Tibial nerve (tissue), 4 donors: ENCODE data around the gene CDC42BPB. TPM values are rescaled to one million over a fixed set of nuclear protein-coding genes. Genes with fewer than 3 reads are reported as not detected.

Experiments used
- DNase-seq, 2 donors: peaks; one replicate each; pipeline ENCODE4 v3.0.0-alpha.2; 2019; ENCODE audit warnings: low spot score in 2 of 2
- H3K27ac ChIP-seq, 4 donors: fragments of 200-600 bp; sonication (generic) in 3 of 4; one replicate each; pipeline ENCODE4 v1.5.1; 2017 to 2019; ENCODE audit warnings: mild to moderate bottlenecking in 1 of 4
- H3K27me3 ChIP-seq, 2 donors: fragments of 200-600 bp; sonication (generic) in 1 of 2; one replicate each; pipeline versions ENCODE4 v1.5.1 to v1.6.0; 2017 to 2019
- H3K36me3 ChIP-seq, 3 donors: fragments of 200-600 bp; sonication (generic); one replicate each; pipeline ENCODE4 v1.5.1; 2018 to 2019
- H3K4me1 ChIP-seq, 4 donors: fragments of 200-600 bp; sonication (generic) in 3 of 4; one replicate each; pipeline ENCODE4 v1.5.1; 2017 to 2019
- H3K4me3 ChIP-seq, 4 donors: fragments of 200-600 bp; sonication (generic) in 3 of 4; one replicate each; pipeline ENCODE4 v1.5.1; 2017 to 2019; ENCODE audit warnings: mild to moderate bottlenecking in 1 of 4, moderate library complexity in 1 of 4
- H3K9me3 ChIP-seq, 4 donors: fragments of 200-600 bp; sonication (generic) in 3 of 4; one replicate each; pipeline ENCODE4 v1.5.1; 2017 to 2019
- EP300 ChIP-seq, 2 donors: sonication (generic); formaldehyde crosslinking; IDR thresholded peaks; one replicate each; pipeline ENCODE4 v1.6.1; 2017; ENCODE audit warnings: antibody characterized with exemption in 2 of 2, mild to moderate bottlenecking in 1 of 2
- POLR2A ChIP-seq, 2 donors: fragments of 450-650 bp; IDR thresholded peaks; one replicate each; pipeline ENCODE4 v1.6.1; 2017; ENCODE audit warnings: antibody characterized with exemption in 2 of 2, mild to moderate bottlenecking in 2 of 2, moderate library complexity in 2 of 2
- WGBS, 2 donors: methylation state at CpG; one replicate each; pipeline ENCODE4 v1.1.5; 2018; 5-methylcytosine and 5-hydroxymethylcytosine counted together
- total RNA-seq, 4 donors: library from RNA; depleted of rRNA; stranded (reverse); fragments of >200 nt; gene quantifications; one replicate each; pipeline ENCODE4 v1.1.0, GENCODE V29; 2016
- TF ChIP-seq, protein P1 (sequence below), 5 experiments: fragments of 200-600 bp in 3 of 5; fragments of 450-650 bp in 2 of 5; sonication (generic) in 3 of 5; IDR thresholded peaks; one replicate each; pipeline ENCODE4 v1.5.1; 2016 to 2019; ENCODE audit warnings: antibody characterized with exemption in 5 of 5, mild to moderate bottlenecking in 3 of 5, moderate library complexity in 2 of 5

The CDC42BPB gene
- total RNA-seq, 4 donors from 2014 or later: 115 to 172 (median 134) TPM

DNA sequence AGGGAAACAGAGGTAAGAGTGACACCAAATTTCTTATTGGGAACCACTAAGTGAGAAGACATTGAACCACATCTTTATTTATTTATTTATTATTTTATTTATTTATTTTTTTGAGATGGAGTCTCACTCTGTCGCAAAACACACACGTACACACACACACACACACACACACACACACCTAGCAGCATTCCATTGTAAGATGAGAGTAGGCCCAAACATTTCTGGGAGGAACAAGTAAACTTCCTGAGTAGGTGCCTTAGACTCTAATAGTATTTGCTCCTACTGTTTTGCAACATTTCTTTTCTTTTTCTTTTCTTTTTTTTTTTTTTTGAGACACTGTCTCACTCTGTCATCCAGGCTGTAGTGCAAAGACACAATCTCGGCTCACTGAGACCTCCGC lies 7.1 kb upstream of the CDC42BPB start:
- H3K4me1 ChIP-seq: peaks cover 0 to 31% (median 4%) of the 10 kb centered on the region in 4 donors
- H3K27ac ChIP-seq: no peak overlapping the region
- TF ChIP-seq POLR2A (IDR thresholded peaks at IDR 0.05) (no peak), EP300 (IDR thresholded peaks at IDR 0.05) (no peak)
- TF ChIP-seq, protein P1, sequence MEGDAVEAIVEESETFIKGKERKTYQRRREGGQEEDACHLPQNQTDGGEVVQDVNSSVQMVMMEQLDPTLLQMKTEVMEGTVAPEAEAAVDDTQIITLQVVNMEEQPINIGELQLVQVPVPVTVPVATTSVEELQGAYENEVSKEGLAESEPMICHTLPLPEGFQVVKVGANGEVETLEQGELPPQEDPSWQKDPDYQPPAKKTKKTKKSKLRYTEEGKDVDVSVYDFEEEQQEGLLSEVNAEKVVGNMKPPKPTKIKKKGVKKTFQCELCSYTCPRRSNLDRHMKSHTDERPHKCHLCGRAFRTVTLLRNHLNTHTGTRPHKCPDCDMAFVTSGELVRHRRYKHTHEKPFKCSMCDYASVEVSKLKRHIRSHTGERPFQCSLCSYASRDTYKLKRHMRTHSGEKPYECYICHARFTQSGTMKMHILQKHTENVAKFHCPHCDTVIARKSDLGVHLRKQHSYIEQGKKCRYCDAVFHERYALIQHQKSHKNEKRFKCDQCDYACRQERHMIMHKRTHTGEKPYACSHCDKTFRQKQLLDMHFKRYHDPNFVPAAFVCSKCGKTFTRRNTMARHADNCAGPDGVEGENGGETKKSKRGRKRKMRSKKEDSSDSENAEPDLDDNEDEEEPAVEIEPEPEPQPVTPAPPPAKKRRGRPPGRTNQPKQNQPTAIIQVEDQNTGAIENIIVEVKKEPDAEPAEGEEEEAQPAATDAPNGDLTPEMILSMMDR (IDR thresholded peaks at IDR 0.05): no peak
- no peak overlapping the region for H3K4me3 ChIP-seq
- no peaks in the 10 kb centered on the region for H3K9me3 ChIP-seq
- WGBS, 2 donors: 91 to 94% methylated on average over 4 of the region's 4 CpGs
- DNase-seq: no peak
- H3K36me3 ChIP-seq: no peaks in the 10 kb centered on the region
- H3K27me3 ChIP-seq: no peaks in the 10 kb centered on the region

DNA sequence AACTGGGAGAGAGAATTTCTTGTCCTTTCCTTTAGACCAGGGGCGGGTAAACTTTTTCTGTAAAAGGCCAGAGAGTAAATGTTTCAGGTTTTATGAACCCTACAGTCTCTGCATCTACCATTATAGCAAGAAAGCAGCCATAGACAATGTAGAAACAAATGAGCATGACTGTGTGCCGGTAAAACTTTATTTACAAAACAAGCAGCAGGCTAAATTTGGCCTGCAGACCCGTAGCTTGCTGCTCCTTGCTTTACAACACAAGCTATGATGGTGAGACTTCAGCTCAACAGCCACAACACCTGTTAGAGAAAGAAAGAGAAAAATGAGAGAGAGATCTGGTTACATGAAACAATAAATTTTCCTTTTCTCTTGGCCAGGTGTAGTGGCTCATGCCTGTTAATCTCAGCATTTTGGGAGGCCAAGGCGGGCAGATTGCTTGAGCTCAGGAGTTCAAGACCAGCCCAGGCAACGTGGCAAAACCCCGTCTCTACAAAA lies 4.2 kb upstream of the CDC42BPB start:
- DNase-seq: no peak

GRCh38 chr14:103059556-103059955 lies 2.2 kb upstream of the CDC42BPB start:
- H3K4me3 ChIP-seq: no peak overlapping the region
- no peaks in the 10 kb centered on the region for H3K36me3 ChIP-seq
- H3K9me3 ChIP-seq: no peaks in the 10 kb centered on the region
- no peak for DNase-seq
- H3K4me1 ChIP-seq: peaks cover 0 to 42% (median 26%) of the 10 kb centered on the region in 4 donors
- WGBS, 2 donors: 80 to 86% methylated on average over 5 of the region's 5 CpGs
- H3K27ac ChIP-seq: peak overlapping the region in 1 of 4 donors; percentile 31
- TF ChIP-seq EP300 (IDR thresholded peaks at IDR 0.05): no peak
- TF ChIP-seq, protein P1 (IDR thresholded peaks at IDR 0.05): no peak
- TF ChIP-seq POLR2A (IDR thresholded peaks at IDR 0.05): no peak
- H3K27me3 ChIP-seq: no peaks in the 10 kb centered on the region

More for the DNA sequence above, 4.2 kb upstream of the CDC42BPB start:
- H3K4me1 ChIP-seq: peaks cover 0 to 25% (median 9%) of the 10 kb centered on the region in 4 donors
- no peaks in the 10 kb centered on the region for H3K36me3 ChIP-seq
- no peak for TF ChIP-seq EP300 (IDR thresholded peaks at IDR 0.05)
- TF ChIP-seq, protein P1 (IDR thresholded peaks at IDR 0.05): no peak
- no peak for TF ChIP-seq POLR2A (IDR thresholded peaks at IDR 0.05)
- H3K27me3 ChIP-seq: no peaks in the 10 kb centered on the region
- no peak overlapping the region for H3K27ac ChIP-seq
- H3K9me3 ChIP-seq: no peaks in the 10 kb centered on the region
- 69 to 88% methylated on average over 6 of the region's 6 CpGs for WGBS, 2 donors
- H3K4me3 ChIP-seq: no peak overlapping the region

- WGBS, 2 donors: 48 to 51% methylated on average over 37 to 38 of the region's 39 CpGs
Measured at GRCh38 chr14:103058164-103059055, 1.1 kb upstream of the CDC42BPB start.

More at GRCh38 chr14:103058164-103059055, 1.1 kb upstream of the CDC42BPB start:
- no peaks in the 10 kb centered on the region for H3K36me3 ChIP-seq
- DNase-seq: no peak
- peaks cover 0 to 52% (median 29%) of the 10 kb centered on the region in 4 donors for H3K4me1 ChIP-seq
- peak overlapping the region; percentile 48 to 99 (median 82) for H3K4me3 ChIP-seq
- TF ChIP-seq EP300 (IDR thresholded peaks at IDR 0.05): no peak
- TF ChIP-seq, protein P1 (IDR thresholded peaks at IDR 0.05): no peak
- no peak for TF ChIP-seq POLR2A (IDR thresholded peaks at IDR 0.05)
- H3K9me3 ChIP-seq: no peaks in the 10 kb centered on the region
- H3K27ac ChIP-seq: peak overlapping the region; percentile 57 to 93 (median 86)
- no peaks in the 10 kb centered on the region for H3K27me3 ChIP-seq
